T-helper 2 cell treated with Interferon-gamma antibody and Interleukin-4, amounts not matched to agents 100 ng/mL and 5 ng/mL, for 36 hours (primary cell): ENCODE data around the gene BCL6. TPM values are rescaled to one million over a fixed set of nuclear protein-coding genes. Genes with fewer than 3 reads are reported as not detected.
"Not testable (repeated sequence)": the region's sequence is repeated elsewhere in the genome, so short reads cannot be mapped to it uniquely, and the experiment has no call there.

Experiments
- intact Hi-C: fragments of 100-400 bp; cut with micrococcal nuclease; formaldehyde crosslinking; loops from one replicate; pipeline ENCODE4 v1.15.1; 2023
- total RNA-seq: library from RNA; stranded (reverse); gene quantifications from 2 replicates; pipeline ENCODE4 v1.2.3, GENCODE V29; 2022

Gene BCL6
- total RNA-seq, 1 donor from 2014 or later = 12.8 TPM

- intact Hi-C loops = no loop called here
These were observed 60.8 kb downstream of the BCL6 start for GRCh38 chr3:187684444-187684843.

GRCh38 chr3:187681756-187682155 lies 63.5 kb downstream of the BCL6 start:
- intact Hi-C loops = not testable (repeated sequence)

GRCh38 chr3:187679638-187680396 lies 65.5 kb downstream of the BCL6 start:
- intact Hi-C loops = loop anchor here (1.0 kb wide), 4 partner anchors 34 to 460 kb away; no protein-coding TSS in a partner anchor

- intact Hi-C loops = loop anchor here (1.0 kb wide), 4 partner anchors 36 to 458 kb away; no protein-coding TSS in a partner anchor
These were observed 66.5 kb downstream of the BCL6 start for GRCh38 chr3:187678726-187679268.

- intact Hi-C loops = no loop called here
These were observed 67.7 kb downstream of the BCL6 start for GRCh38 chr3:187677604-187678003.

GRCh38 chr3:187673012-187673411 lies 72.3 kb downstream of the BCL6 start:
- intact Hi-C loops = no loop called here

Other genes starting within 250 kb of the BCL6 start
- gene SST, start 75.1 kb downstream of the BCL6 start, total RNA-seq = not detected in 2 replicates
- gene RTP2, start 42.9 kb downstream of the BCL6 start, total RNA-seq = not detected in 2 replicates